ENCODE data around the gene RXRA. TPM values are rescaled to one million over a fixed set of nuclear protein-coding genes. Genes with fewer than 3 reads are reported as not detected.

The RXRA gene
- total and polyA plus RNA-seq, 10 of the 15 experiments (the other 5 are each of a cell fraction or from before 2014, with no cell fraction given), result 0.89 to 36.8 (median 11.1) TPM

DNA sequence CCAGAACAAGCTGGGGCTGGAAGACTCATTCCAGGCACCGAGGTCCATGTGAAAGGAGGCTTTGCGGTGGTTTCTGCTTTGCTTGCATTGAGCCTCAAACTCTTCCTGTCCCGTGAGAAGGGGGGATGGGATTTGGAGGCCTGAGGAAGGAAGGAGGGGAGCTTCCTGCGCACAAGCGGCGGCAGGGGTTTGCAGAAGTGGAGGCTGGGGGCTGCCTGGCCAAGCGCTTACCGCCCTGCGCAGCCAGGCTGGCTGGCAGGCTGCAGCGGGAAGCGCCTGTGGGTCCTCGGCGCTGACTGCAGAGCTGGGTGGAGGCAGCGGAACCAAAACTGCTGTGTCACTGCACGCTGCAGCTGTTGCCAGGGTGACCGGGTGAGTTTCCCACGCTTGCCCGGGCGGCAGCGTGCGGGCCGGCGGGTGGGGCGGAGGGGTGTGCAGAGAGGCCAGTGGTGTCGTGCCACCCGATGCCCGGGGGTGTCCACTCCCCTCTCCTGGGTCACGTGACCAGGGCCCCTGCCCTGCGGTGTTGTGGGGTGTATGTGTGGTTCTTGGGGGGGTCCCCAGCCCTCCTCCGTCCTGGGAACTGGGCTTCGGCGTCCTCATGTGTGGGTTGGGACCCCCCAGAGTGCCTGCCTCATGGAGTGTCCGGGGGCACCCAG, 81.0 kb downstream of the RXRA start (continued):
- no peak for TF ChIP-seq FOS (IDR thresholded peaks at IDR 0.05; ENCODE audit: borderline replicate concordance, extremely low read depth, insufficient read length)
- TF ChIP-seq PAX8 (IDR thresholded peaks at IDR 0.05), result no peak
- TF ChIP-seq, protein P1, sequence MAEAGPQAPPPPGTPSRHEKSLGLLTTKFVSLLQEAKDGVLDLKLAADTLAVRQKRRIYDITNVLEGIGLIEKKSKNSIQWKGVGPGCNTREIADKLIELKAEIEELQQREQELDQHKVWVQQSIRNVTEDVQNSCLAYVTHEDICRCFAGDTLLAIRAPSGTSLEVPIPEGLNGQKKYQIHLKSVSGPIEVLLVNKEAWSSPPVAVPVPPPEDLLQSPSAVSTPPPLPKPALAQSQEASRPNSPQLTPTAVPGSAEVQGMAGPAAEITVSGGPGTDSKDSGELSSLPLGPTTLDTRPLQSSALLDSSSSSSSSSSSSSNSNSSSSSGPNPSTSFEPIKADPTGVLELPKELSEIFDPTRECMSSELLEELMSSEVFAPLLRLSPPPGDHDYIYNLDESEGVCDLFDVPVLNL (IDR thresholded peaks at IDR 0.05; ENCODE audit: low read depth, low read length), result no peak
- TF ChIP-seq RELA (IDR thresholded peaks at IDR 0.05; ENCODE audit: borderline replicate concordance, partially characterized antibody), result peak; percentile 80
- TF ChIP-seq NFYB (IDR thresholded peaks at IDR 0.05; ENCODE audit: insufficient read depth, low read depth, low read length), result no peak
- TF ChIP-seq SP1 (IDR thresholded peaks at IDR 0.05; ENCODE audit: low read depth, low read length), result peak; percentile 57
- no peak for TF ChIP-seq ZBED1 (IDR thresholded peaks at IDR 0.05; ENCODE audit: borderline replicate concordance)
- TF ChIP-seq, protein P2, sequence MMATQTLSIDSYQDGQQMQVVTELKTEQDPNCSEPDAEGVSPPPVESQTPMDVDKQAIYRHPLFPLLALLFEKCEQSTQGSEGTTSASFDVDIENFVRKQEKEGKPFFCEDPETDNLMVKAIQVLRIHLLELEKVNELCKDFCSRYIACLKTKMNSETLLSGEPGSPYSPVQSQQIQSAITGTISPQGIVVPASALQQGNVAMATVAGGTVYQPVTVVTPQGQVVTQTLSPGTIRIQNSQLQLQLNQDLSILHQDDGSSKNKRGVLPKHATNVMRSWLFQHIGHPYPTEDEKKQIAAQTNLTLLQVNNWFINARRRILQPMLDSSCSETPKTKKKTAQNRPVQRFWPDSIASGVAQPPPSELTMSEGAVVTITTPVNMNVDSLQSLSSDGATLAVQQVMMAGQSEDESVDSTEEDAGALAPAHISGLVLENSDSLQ (IDR thresholded peaks at IDR 0.05), result no peak; the same call in 1 of the 2 replicates
- no peak for TF ChIP-seq STAT3 (IDR thresholded peaks at IDR 0.05; ENCODE audit: low read depth, low read length)
- no peak for TF ChIP-seq SUZ12 (IDR thresholded peaks at IDR 0.05; ENCODE audit: unreplicated experiment)
- TF ChIP-seq SMC3 (IDR thresholded peaks at IDR 0.05; ENCODE audit: borderline replicate concordance, low read length), result no peak; the same call in 1 of the 2 replicates
- TF ChIP-seq, protein P3, sequence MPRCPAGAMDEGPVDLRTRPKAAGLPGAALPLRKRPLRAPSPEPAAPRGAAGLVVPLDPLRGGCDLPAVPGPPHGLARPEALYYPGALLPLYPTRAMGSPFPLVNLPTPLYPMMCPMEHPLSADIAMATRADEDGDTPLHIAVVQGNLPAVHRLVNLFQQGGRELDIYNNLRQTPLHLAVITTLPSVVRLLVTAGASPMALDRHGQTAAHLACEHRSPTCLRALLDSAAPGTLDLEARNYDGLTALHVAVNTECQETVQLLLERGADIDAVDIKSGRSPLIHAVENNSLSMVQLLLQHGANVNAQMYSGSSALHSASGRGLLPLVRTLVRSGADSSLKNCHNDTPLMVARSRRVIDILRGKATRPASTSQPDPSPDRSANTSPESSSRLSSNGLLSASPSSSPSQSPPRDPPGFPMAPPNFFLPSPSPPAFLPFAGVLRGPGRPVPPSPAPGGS (IDR thresholded peaks at IDR 0.05; ENCODE audit: borderline replicate concordance, insufficient read depth, low read depth, low read length, poor library complexity, severe bottlenecking), result peak; percentile 58
- TF ChIP-seq GATAD2B (conservative IDR thresholded peaks at IDR 0.05; ENCODE audit: low read depth), result peak; percentile 97
- TF ChIP-seq NFYA (IDR thresholded peaks at IDR 0.05; ENCODE audit: borderline replicate concordance, low read depth, low read length), result no peak
- TF ChIP-seq GABPA (IDR thresholded peaks at IDR 0.05; ENCODE audit: low read depth), result no peak
- TF ChIP-seq MTA2 (IDR thresholded peaks at IDR 0.05; ENCODE audit: low read depth), result peak; percentile 45; the same call in 1 of the 2 replicates
- no peak for TF ChIP-seq ASH2L (IDR thresholded peaks at IDR 0.05; ENCODE audit: borderline replicate concordance, low read depth)
- TF ChIP-seq JUND (IDR thresholded peaks at IDR 0.05; ENCODE audit: low read depth, low read length), result no peak
- no peak for TF ChIP-seq FOXK2 (IDR thresholded peaks at IDR 0.05)
- TF ChIP-seq BHLHE40 (IDR thresholded peaks at IDR 0.05; ENCODE audit: borderline replicate concordance in 1 of 2, low read depth in 2 of 2, low read length in 1 of 2), result peak; percentile 82 to 97
- TF ChIP-seq ZNF384 (IDR thresholded peaks at IDR 0.05; ENCODE audit: borderline replicate concordance, low read depth, low read length), result no peak
- TF ChIP-seq ESRRA (IDR thresholded peaks at IDR 0.05; ENCODE audit: low read length), result no peak
- TF ChIP-seq POLR2AphosphoS5 (IDR thresholded peaks at IDR 0.05; ENCODE audit: low read length), result no peak; the same call in 1 of the 2 replicates
- TF ChIP-seq SMARCA5 (IDR thresholded peaks at IDR 0.05), result 0 out of 2 replicates have a peak, but pooled peaks have one; percentile 45
- TF ChIP-seq PAX5 (IDR thresholded peaks at IDR 0.05; ENCODE audit: borderline replicate concordance, low read depth, low read length), result 0 out of 2 replicates have a peak, but pooled peaks have one; percentile 42
- TF ChIP-seq EGR1 (IDR thresholded peaks at IDR 0.05; ENCODE audit: borderline replicate concordance in 1 of 2, low read depth in 2 of 2, low read length in 2 of 2), result 0 out of 3 replicates have a peak, but pooled peaks of 1 of the 2 experiments have one; percentile 2
- TF ChIP-seq CHD2 (IDR thresholded peaks at IDR 0.05; ENCODE audit: borderline replicate concordance, low read depth, low read length), result peak; percentile 65; the same call in 1 of the 2 replicates
- no peak for TF ChIP-seq ZNF207 (IDR thresholded peaks at IDR 0.05; ENCODE audit: borderline replicate concordance)
- TF ChIP-seq HDGF (IDR thresholded peaks at IDR 0.05), result peak; percentile 87
- TF ChIP-seq SREBF1 (IDR thresholded peaks at IDR 0.05; ENCODE audit: low read length), result no peak

All from GM12878 (cell line).